Measurements from ENCODE around the gene SLAMF9. TPM values are rescaled to one million over a fixed set of nuclear protein-coding genes. Genes with fewer than 3 reads are reported as not detected.

The SLAMF9 gene
- total RNA-seq, 1 donor from 2014 or later: not detected

DNA sequence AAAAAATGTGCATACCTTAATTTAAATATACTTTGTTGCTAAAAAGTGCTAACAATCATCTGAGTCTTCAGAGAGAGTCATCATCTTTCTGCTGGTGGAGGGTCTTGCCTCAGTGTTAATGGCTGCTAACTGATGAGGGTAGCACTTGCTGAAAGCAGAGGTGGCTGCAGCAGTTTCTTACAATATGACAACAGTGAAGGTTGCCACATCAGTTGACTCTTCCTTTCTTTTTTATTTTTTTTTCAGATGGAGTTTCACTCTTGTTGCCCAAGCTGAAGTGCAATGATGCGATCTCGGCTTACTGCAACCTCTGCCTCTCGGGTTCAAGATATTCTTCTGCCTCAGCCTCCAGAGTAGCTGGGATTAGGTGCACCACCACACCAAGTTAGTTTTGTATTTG is 51.5 kb downstream of the SLAMF9 start:
- TF ChIP-seq, protein P1, sequence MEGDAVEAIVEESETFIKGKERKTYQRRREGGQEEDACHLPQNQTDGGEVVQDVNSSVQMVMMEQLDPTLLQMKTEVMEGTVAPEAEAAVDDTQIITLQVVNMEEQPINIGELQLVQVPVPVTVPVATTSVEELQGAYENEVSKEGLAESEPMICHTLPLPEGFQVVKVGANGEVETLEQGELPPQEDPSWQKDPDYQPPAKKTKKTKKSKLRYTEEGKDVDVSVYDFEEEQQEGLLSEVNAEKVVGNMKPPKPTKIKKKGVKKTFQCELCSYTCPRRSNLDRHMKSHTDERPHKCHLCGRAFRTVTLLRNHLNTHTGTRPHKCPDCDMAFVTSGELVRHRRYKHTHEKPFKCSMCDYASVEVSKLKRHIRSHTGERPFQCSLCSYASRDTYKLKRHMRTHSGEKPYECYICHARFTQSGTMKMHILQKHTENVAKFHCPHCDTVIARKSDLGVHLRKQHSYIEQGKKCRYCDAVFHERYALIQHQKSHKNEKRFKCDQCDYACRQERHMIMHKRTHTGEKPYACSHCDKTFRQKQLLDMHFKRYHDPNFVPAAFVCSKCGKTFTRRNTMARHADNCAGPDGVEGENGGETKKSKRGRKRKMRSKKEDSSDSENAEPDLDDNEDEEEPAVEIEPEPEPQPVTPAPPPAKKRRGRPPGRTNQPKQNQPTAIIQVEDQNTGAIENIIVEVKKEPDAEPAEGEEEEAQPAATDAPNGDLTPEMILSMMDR (conservative IDR thresholded peaks at IDR 0.05): no peak
- H3K36me3 Mint-ChIP-seq: peaks cover 3% of the 10 kb centered on the region
- no peaks in the 10 kb centered on the region for H3K27me3 Mint-ChIP-seq
- peaks cover 18% of the 10 kb centered on the region for H3K4me1 Mint-ChIP-seq (ENCODE audit: unreplicated experiment)
- no peak overlapping the region for H3K4me3 Mint-ChIP-seq
- H3K9me3 Mint-ChIP-seq: peaks cover 5% of the 10 kb centered on the region
- H3K27ac Mint-ChIP-seq: no peak overlapping the region
- DNase-seq (ENCODE audit: extremely low spot score, unreplicated experiment): no peak

Other genes starting within 250 kb of the SLAMF9 start
- gene CRP, start 239.6 kb downstream of the SLAMF9 start, total RNA-seq (ENCODE audit: low replicate concordance): 0.52 TPM in 1 of 2 replicates, not detected in the other
- gene DUSP23, start 173.3 kb downstream of the SLAMF9 start, total RNA-seq (ENCODE audit: low replicate concordance): 24.0 and 37.7 TPM in 2 replicates
- not detected in 2 replicates for gene FCRL6, start 151.9 kb downstream of the SLAMF9 start, total RNA-seq (ENCODE audit: low replicate concordance)
- not detected in 2 replicates for gene SLAMF8, start 127.4 kb downstream of the SLAMF9 start, total RNA-seq (ENCODE audit: low replicate concordance)
- not detected in 2 replicates for gene VSIG8, start 91.6 kb downstream of the SLAMF9 start, total RNA-seq (ENCODE audit: low replicate concordance)
- gene CFAP45, start 54.1 kb downstream of the SLAMF9 start, total RNA-seq (ENCODE audit: low replicate concordance): 1.0 and 2.8 TPM in 2 replicates
- 138 and 208 TPM in 2 replicates for gene TAGLN2, start 28.7 kb downstream of the SLAMF9 start, total RNA-seq (ENCODE audit: low replicate concordance)
- 36.4 and 44.3 TPM in 2 replicates for gene IGSF9, start 8.6 kb downstream of the SLAMF9 start, total RNA-seq (ENCODE audit: low replicate concordance)
- gene PIGM, start 77.8 kb upstream of the SLAMF9 start, total RNA-seq (ENCODE audit: low replicate concordance): 9.4 and 12.0 TPM in 2 replicates
- gene KCNJ10, start 115.9 kb upstream of the SLAMF9 start, total RNA-seq (ENCODE audit: low replicate concordance): not detected in 2 replicates
- not detected in 2 replicates for gene KCNJ9, start 127.3 kb upstream of the SLAMF9 start, total RNA-seq (ENCODE audit: low replicate concordance)
- gene IGSF8, start 144.4 kb upstream of the SLAMF9 start, total RNA-seq (ENCODE audit: low replicate concordance): 27.7 and 33.2 TPM in 2 replicates
- 0.26 and 14.5 TPM in 2 replicates for gene ATP1A2, start 161.5 kb upstream of the SLAMF9 start, total RNA-seq (ENCODE audit: low replicate concordance)
- 0.27 and 1.3 TPM in 2 replicates for gene ATP1A4, start 197.4 kb upstream of the SLAMF9 start, total RNA-seq (ENCODE audit: low replicate concordance)
- gene CASQ1, start 236.3 kb upstream of the SLAMF9 start, total RNA-seq (ENCODE audit: low replicate concordance): 0.46 and 1.4 TPM in 2 replicates

All from type B pancreatic cell (in vitro differentiated cells).